K562 (cell line): ENCODE data around the gene PCDHGA8. TPM values are rescaled to one million over a fixed set of nuclear protein-coding genes. Genes with fewer than 3 reads are reported as not detected.

Experiments
- CBX3 ChIP-seq, 2 experiments: IDR thresholded peaks; 1 replicate in 1 of 2; 2 replicates in 1 of 2; pipeline ENCODE4 v1.6.1; 2012; ENCODE audit warnings: inconsistent platforms in 2 of 2, low read length in 2 of 2, borderline replicate concordance in 1 of 2, control low read depth in 1 of 2
- E2F6 ChIP-seq, 2 experiments: IDR thresholded peaks; 2 replicates each; pipeline ENCODE4 v1.6.1; 2011; ENCODE audit warnings: borderline replicate concordance in 1 of 2, control low read depth in 1 of 2, low read depth in 1 of 2, low read length in 1 of 2, mild to moderate bottlenecking in 1 of 2, mixed read lengths in 1 of 2, moderate library complexity in 1 of 2; ENCODE audit not compliant: insufficient read depth in 1 of 2, insufficient read length in 1 of 2, poor library complexity in 1 of 2, severe bottlenecking in 1 of 2; ENCODE audit errors: extremely low read depth in 1 of 2
- HLTF ChIP-seq: fragments of 450-650 bp; IDR thresholded peaks from 2 replicates; pipeline ENCODE4 v1.6.1; 2016
- HMGXB4 ChIP-seq: sonication (generic); formaldehyde crosslinking; IDR thresholded peaks from 2 replicates; pipeline ENCODE4 v1.8.1; 2023; ENCODE audit warnings: mild to moderate bottlenecking, missing genetic modification reagents
- L3MBTL2 ChIP-seq: fragments of 450-650 bp; IDR thresholded peaks from 2 replicates; pipeline ENCODE4 v1.6.1; 2016; ENCODE audit warnings: mild to moderate bottlenecking, moderate library complexity
- NRF1 ChIP-seq, 2 experiments: fragments of 450-650 bp; IDR thresholded peaks in 1 of 2; conservative IDR thresholded peaks in 1 of 2; 2 replicates each; pipeline ENCODE4 v1.6.1; 2014; ENCODE audit warnings: mild to moderate bottlenecking in 2 of 2
- RAD21 ChIP-seq, 2 experiments: fragments of 250-450 bp in 1 of 2; fragments of 450-650 bp in 1 of 2; sonication (Bioruptor Pico) in 1 of 2; formaldehyde crosslinking in 1 of 2; IDR thresholded peaks in 1 of 2; conservative IDR thresholded peaks in 1 of 2; 2 replicates each; pipeline versions ENCODE4 v1.4.0 to v1.8.0; 2020 to 2022; ENCODE audit warnings: mild to moderate bottlenecking in 2 of 2, moderate library complexity in 1 of 2
- SIN3B ChIP-seq: fragments of 450-650 bp; IDR thresholded peaks from 2 replicates; pipeline ENCODE4 v1.6.1; 2017; ENCODE audit warnings: low read depth, mild to moderate bottlenecking, moderate library complexity
- ZBTB17 ChIP-seq: fragments of 450-650 bp; formaldehyde crosslinking; IDR thresholded peaks from 2 replicates; pipeline ENCODE4 v1.4.0; 2020; ENCODE audit warnings: mild to moderate bottlenecking
- ZNF134 ChIP-seq: fragments of 250-450 bp; sonication (Bioruptor Pico); conservative IDR thresholded peaks from 2 replicates; pipeline ENCODE4 v1.4.0; 2020
- ZNF232 ChIP-seq: sonication (generic); formaldehyde crosslinking; IDR thresholded peaks from 2 replicates; pipeline ENCODE4 v1.8.0; 2022; ENCODE audit warnings: mild to moderate bottlenecking, missing genetic modification reagents
- polyA plus RNA-seq, 8 experiments: library from polyadenylated mRNA; depleted of rRNA in 4 of 8; stranded (reverse) in 5 of 8; unstranded in 3 of 8; fragments of >200 nt; fragmentation: Nextera tagmentation in 2 of 8; fragmentation: Illumina TruSeq in 1 of 8; extraction: Ambion mirVana in 2 of 8; extraction: Trizol in 1 of 8; gene quantifications; 2 replicates each; pipeline versions ENCODE4 v1.2.1 to v1.2.3, GENCODE V29; 2011 to 2014; ENCODE audit warnings: inconsistent platforms in 1 of 8, missing spikeins in 1 of 8
- total RNA-seq, 7 experiments: library from RNA; depleted of rRNA in 6 of 7; stranded (reverse); fragments of >200 nt in 6 of 7; fragmentation: Illumina TruSeq in 2 of 7; extraction: Trizol in 2 of 7; gene quantifications; 2 replicates each; pipeline versions ENCODE4 v1.2.1 to v1.2.3, GENCODE V29; 2011 to 2021; ENCODE audit warnings: low replicate concordance in 1 of 7
- TF ChIP-seq, protein P1 (sequence below): fragments of 450-650 bp; IDR thresholded peaks from 2 replicates; pipeline ENCODE4 v1.6.1; 2016; ENCODE audit warnings: mild to moderate bottlenecking, moderate library complexity

Gene PCDHGA8
- total and polyA plus RNA-seq, 9 of the 15 experiments (the other 6 are each of a cell fraction or from before 2014, with no cell fraction given), result 0.04 to 0.11 (median 0.07) TPM; not detected in 2

DNA sequence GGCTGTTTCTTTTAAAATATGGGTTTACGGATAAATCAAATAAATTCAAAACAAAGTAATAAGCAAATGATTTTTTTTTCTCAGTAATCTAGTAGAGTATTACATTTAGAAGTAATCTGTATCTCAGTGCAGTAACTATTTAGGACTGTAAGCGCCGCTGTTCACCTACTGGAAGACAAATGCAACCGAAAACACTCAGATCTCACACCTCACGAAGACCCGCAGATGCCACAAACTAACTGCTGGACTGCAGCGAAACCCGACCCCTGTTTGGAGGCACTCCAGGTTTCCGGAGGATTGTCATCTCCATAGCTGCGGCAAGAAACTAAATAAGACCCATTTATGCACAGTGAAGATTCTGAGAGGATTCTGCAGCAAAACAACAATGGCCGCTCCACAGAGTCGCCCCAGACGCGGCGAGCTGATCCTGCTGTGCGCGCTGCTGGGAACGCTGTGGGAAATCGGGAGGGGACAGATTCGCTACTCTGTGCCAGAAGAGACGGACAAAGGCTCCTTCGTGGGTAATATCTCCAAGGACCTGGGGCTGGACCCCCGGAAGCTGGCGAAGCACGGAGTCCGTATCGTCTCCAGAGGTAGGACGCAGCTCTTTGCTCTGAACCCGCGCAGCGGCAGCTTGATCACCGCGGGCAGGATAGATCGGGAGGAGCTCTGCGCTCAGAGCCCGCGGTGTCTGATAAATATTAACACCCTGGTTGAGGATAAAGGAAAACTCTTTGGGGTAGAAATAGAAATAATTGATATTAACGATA, at the start of gene PCDHGA8 (continued):
- TF ChIP-seq, protein P1, sequence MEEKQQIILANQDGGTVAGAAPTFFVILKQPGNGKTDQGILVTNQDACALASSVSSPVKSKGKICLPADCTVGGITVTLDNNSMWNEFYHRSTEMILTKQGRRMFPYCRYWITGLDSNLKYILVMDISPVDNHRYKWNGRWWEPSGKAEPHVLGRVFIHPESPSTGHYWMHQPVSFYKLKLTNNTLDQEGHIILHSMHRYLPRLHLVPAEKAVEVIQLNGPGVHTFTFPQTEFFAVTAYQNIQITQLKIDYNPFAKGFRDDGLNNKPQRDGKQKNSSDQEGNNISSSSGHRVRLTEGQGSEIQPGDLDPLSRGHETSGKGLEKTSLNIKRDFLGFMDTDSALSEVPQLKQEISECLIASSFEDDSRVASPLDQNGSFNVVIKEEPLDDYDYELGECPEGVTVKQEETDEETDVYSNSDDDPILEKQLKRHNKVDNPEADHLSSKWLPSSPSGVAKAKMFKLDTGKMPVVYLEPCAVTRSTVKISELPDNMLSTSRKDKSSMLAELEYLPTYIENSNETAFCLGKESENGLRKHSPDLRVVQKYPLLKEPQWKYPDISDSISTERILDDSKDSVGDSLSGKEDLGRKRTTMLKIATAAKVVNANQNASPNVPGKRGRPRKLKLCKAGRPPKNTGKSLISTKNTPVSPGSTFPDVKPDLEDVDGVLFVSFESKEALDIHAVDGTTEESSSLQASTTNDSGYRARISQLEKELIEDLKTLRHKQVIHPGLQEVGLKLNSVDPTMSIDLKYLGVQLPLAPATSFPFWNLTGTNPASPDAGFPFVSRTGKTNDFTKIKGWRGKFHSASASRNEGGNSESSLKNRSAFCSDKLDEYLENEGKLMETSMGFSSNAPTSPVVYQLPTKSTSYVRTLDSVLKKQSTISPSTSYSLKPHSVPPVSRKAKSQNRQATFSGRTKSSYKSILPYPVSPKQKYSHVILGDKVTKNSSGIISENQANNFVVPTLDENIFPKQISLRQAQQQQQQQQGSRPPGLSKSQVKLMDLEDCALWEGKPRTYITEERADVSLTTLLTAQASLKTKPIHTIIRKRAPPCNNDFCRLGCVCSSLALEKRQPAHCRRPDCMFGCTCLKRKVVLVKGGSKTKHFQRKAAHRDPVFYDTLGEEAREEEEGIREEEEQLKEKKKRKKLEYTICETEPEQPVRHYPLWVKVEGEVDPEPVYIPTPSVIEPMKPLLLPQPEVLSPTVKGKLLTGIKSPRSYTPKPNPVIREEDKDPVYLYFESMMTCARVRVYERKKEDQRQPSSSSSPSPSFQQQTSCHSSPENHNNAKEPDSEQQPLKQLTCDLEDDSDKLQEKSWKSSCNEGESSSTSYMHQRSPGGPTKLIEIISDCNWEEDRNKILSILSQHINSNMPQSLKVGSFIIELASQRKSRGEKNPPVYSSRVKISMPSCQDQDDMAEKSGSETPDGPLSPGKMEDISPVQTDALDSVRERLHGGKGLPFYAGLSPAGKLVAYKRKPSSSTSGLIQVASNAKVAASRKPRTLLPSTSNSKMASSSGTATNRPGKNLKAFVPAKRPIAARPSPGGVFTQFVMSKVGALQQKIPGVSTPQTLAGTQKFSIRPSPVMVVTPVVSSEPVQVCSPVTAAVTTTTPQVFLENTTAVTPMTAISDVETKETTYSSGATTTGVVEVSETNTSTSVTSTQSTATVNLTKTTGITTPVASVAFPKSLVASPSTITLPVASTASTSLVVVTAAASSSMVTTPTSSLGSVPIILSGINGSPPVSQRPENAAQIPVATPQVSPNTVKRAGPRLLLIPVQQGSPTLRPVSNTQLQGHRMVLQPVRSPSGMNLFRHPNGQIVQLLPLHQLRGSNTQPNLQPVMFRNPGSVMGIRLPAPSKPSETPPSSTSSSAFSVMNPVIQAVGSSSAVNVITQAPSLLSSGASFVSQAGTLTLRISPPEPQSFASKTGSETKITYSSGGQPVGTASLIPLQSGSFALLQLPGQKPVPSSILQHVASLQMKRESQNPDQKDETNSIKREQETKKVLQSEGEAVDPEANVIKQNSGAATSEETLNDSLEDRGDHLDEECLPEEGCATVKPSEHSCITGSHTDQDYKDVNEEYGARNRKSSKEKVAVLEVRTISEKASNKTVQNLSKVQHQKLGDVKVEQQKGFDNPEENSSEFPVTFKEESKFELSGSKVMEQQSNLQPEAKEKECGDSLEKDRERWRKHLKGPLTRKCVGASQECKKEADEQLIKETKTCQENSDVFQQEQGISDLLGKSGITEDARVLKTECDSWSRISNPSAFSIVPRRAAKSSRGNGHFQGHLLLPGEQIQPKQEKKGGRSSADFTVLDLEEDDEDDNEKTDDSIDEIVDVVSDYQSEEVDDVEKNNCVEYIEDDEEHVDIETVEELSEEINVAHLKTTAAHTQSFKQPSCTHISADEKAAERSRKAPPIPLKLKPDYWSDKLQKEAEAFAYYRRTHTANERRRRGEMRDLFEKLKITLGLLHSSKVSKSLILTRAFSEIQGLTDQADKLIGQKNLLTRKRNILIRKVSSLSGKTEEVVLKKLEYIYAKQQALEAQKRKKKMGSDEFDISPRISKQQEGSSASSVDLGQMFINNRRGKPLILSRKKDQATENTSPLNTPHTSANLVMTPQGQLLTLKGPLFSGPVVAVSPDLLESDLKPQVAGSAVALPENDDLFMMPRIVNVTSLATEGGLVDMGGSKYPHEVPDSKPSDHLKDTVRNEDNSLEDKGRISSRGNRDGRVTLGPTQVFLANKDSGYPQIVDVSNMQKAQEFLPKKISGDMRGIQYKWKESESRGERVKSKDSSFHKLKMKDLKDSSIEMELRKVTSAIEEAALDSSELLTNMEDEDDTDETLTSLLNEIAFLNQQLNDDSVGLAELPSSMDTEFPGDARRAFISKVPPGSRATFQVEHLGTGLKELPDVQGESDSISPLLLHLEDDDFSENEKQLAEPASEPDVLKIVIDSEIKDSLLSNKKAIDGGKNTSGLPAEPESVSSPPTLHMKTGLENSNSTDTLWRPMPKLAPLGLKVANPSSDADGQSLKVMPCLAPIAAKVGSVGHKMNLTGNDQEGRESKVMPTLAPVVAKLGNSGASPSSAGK, result peak; percentile 63
- TF ChIP-seq ZBTB17, result peak; percentile 19; the same call in 1 of the 2 replicates
- TF ChIP-seq CBX3 (IDR thresholded peaks at IDR 0.05; ENCODE audit: borderline replicate concordance in 1 of 2, low read length in 2 of 2), result peak in 1 of 2 experiments; percentile 68; a peak in 1 of 3 replicates
- no peak for TF ChIP-seq ZNF134 (CRISPR knock-in tag)
- no peak for TF ChIP-seq HLTF
- TF ChIP-seq NRF1 (conservative IDR thresholded peaks at IDR 0.05 in 1 of 2, IDR thresholded peaks at IDR 0.05 in 1 of 2), result 0 out of 4 replicates have a peak, but pooled peaks of 1 of the 2 experiments have one; percentile 17
- TF ChIP-seq ZNF232 (CRISPR knock-in tag), result no peak
- TF ChIP-seq SIN3B, result no peak
- TF ChIP-seq E2F6 (IDR thresholded peaks at IDR 0.05; ENCODE audit: borderline replicate concordance in 1 of 2, extremely low read depth in 1 of 2, insufficient read depth in 1 of 2, insufficient read length in 1 of 2, low read depth in 1 of 2, low read length in 1 of 2, poor library complexity in 1 of 2, severe bottlenecking in 1 of 2), result peak in 1 of 2 experiments; percentile 78
- TF ChIP-seq HMGXB4 (CRISPR knock-in tag), result no peak
- peak; percentile 93 for TF ChIP-seq L3MBTL2
- TF ChIP-seq RAD21 (CRISPR knock-in tag; conservative IDR thresholded peaks at IDR 0.05 in 1 of 2, IDR thresholded peaks at IDR 0.05 in 1 of 2), result peak; percentile 21 to 35; a peak in 3 of 4 replicates
